HG03565 (cell line): ENCODE data around the gene TECR.
"Not testable (repeated sequence)": the region's sequence is repeated elsewhere in the genome, so short reads cannot be mapped to it uniquely, and the experiment has no call there.

ENCODE experiments used
- ATAC-seq: cut with Tn5 transposase; IDR thresholded peaks from one replicate; pipeline ENCODE4 v1.9.1; 2021; ENCODE audit warnings: mild to moderate bottlenecking, moderate library complexity; ENCODE audit not compliant: unreplicated experiment

TECR gene

GRCh38 chr19:14529254-14530004 lies at the start of gene TECR:
Gene TECR, plus strand, starts transcription at chr19:14529594. Its CDS starts 103 bp downstream, at chr19:14529697.
- ATAC-seq = peak; percentile 94

GRCh38 chr19:14479975-14480699 lies 49.3 kb upstream of the TECR start:
- ATAC-seq = no peak

GRCh38 chr19:14480700-14481079 lies 48.7 kb upstream of the TECR start:
- ATAC-seq = no peak

- no peak for ATAC-seq
These were observed 47.0 kb upstream of the TECR start for GRCh38 chr19:14482172-14482941.

GRCh38 chr19:14487370-14488125 lies 41.8 kb upstream of the TECR start:
- no peak for ATAC-seq

GRCh38 chr19:14492756-14493337 lies 36.5 kb upstream of the TECR start:
- no peak for ATAC-seq

- ATAC-seq = no peak
These were observed 35.0 kb upstream of the TECR start for GRCh38 chr19:14494411-14494810.

GRCh38 chr19:14494910-14495671 lies 34.3 kb upstream of the TECR start:
- no peak for ATAC-seq

GRCh38 chr19:14495672-14496028 lies 33.7 kb upstream of the TECR start:
- no peak for ATAC-seq

- ATAC-seq = peak; percentile 65
These were observed 33.2 kb upstream of the TECR start, which contains the start of gene GIPC1 for GRCh38 chr19:14496029-14496833. Gene GIPC1, minus strand, starts transcription at chr19:14496127. Its CDS starts 13,151 bp downstream, at chr19:14482976.

GRCh38 chr19:14496834-14497227 lies 32.6 kb upstream of the TECR start:
- no peak for ATAC-seq

GRCh38 chr19:14497228-14497921 lies 32.0 kb upstream of the TECR start:
- no peak for ATAC-seq

GRCh38 chr19:14502334-14503092 lies 26.9 kb upstream of the TECR start:
- no peak for ATAC-seq

- ATAC-seq = no peak
These were observed 26.1 kb upstream of the TECR start for GRCh38 chr19:14503285-14503684.

- ATAC-seq = not testable (repeated sequence)
These were observed 24.8 kb upstream of the TECR start for GRCh38 chr19:14504575-14504974.

- no peak for ATAC-seq
These were observed 23.7 kb upstream of the TECR start for GRCh38 chr19:14505488-14506239.
